ENCODE data around the gene DYDC1.

DNA sequence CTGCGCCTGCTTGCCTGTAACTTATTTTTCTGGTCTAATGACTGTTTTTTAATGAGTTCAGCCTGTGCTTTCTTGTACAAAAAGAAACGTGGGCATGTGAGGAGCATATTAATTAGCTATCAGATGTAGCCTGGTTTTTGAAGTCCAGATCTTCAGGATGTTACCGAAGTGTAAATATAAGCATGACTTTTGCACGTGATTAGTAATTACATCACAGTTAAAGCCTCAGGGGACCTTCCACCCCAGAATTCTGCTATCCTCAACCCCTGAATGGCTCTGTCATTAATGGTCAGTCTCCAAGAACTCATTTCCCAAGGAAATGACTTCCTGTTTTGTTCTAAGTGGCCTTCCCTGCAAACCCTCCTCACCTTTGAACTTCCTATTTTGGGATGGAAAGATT lies 49.6 kb upstream of the DYDC1 start:
- TF ChIP-seq ASH2L (IDR thresholded peaks at IDR 0.05; ENCODE audit: insufficient read length, low read depth, low read length): no peak
- no peak for TF ChIP-seq POLR2AphosphoS5 (IDR thresholded peaks at IDR 0.05; ENCODE audit: low read depth, low read length)
- TF ChIP-seq ZNF589 (CRISPR knock-in tag; conservative IDR thresholded peaks at IDR 0.05): no peak
- TF ChIP-seq ZSCAN25 (CRISPR knock-in tag; IDR thresholded peaks at IDR 0.05): no peak
- TF ChIP-seq, protein P1, sequence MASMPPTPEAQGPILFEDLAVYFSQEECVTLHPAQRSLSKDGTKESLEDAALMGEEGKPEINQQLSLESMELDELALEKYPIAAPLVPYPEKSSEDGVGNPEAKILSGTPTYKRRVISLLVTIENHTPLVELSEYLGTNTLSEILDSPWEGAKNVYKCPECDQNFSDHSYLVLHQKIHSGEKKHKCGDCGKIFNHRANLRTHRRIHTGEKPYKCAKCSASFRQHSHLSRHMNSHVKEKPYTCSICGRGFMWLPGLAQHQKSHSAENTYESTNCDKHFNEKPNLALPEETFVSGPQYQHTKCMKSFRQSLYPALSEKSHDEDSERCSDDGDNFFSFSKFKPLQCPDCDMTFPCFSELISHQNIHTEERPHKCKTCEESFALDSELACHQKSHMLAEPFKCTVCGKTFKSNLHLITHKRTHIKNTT (CRISPR knock-in tag; IDR thresholded peaks at IDR 0.05): no peak
- TF ChIP-seq ARNT (IDR thresholded peaks at IDR 0.05): no peak
- TF ChIP-seq TAF1 (CRISPR knock-in tag; IDR thresholded peaks at IDR 0.05): no peak
- TF ChIP-seq GATAD1 (CRISPR knock-in tag; IDR thresholded peaks at IDR 0.05): no peak
- TF ChIP-seq NR1H2 (CRISPR knock-in tag; IDR thresholded peaks at IDR 0.05; ENCODE audit: borderline replicate concordance, low read depth): no peak

Data from HepG2 (cell line).